Epithelial cell of prostate (primary cell): ENCODE data around the gene MRRF.
"Not testable (repeated sequence)": the region's sequence is repeated elsewhere in the genome, so short reads cannot be mapped to it uniquely, and the experiment has no call there.

Source experiments
- DNase-seq: peaks from one replicate; pipeline ENCODE4 v3.0.0-alpha.2; 2011; ENCODE audit warnings: low read depth, low spot score
- H3K27ac ChIP-seq: fragments of 450-650 bp; 2 replicates; pipeline ENCODE4 v1.5.1; 2017; ENCODE audit warnings: mild to moderate bottlenecking

The MRRF gene

DNA sequence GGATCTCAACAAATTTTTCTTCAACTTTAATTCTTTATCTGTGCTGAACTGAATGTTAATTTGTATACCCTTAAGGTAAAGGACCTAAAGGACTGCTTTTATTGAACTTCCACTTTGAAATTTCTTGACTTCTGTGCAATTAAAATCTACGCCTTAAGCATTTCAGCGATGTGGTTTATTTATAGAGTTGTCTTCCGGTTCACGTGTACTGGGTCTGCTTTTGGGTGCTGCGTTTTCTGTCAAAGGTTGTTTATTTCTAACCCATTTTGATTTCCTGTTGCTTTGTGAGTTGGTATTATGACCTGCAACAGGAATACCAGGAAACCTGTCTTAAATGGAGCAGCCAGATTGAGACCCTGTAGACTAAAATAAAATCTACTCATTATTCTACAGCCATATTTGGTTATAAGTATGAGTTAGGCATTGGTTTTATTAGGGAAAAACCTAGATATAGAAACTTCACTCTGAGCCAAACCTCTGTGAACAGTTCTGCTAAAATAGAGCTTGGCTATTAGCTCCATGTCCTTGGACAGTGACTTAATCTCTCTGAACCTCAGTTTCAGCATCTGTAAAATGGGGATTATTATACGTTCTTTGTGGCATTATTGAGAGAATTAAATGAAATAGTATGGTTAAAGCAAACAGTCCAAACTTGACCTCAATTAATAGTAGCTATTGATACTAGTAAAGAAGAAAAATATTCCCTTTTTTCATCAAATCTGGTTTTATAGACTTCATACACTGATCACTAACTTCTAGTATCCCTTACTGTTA, 3.5 kb downstream of the MRRF start:
- DNase-seq = no peak
- H3K27ac ChIP-seq = no peak overlapping the region

DNA sequence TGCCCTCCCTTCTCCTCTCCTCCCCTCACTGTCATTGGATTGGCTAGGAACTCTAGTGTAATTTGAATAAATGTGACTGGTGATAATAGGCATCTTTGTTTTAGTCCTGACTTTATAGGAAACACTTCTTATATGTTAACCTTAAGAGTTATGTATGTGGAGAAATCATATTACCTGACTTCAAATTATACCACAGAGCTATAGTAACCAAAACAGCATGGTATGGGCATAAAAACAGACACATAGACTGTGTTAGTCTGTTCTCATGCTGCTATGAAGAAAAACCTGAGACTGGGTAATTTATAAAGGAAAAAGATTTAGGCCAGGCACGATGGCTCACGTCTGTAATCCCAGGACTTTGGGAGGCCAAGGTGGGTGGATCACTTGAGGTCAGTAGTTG, 9.4 kb downstream of the MRRF start:
- H3K27ac ChIP-seq = no peak overlapping the region
- DNase-seq = no peak

DNA sequence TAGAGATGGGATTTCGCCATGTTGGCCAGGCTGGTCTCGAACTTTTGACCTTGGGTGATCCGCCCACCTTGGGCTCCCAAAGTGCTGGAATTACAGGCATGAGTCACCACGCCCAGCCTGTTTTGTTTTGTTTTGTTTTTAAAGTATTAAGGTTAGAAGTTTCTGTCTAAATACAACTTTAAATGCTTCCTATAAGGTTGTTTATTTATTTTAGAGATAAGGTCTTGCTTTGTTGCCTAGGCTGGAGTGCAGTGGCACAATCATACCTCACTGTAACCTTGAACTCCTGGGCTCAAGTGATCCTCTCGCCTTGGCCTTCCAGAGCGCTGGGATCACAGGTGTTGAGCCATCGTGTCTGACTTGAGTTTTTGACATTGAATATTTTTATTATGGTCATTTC, 11.4 kb downstream of the MRRF start:
- no peak overlapping the region for H3K27ac ChIP-seq
- DNase-seq = no peak

DNA sequence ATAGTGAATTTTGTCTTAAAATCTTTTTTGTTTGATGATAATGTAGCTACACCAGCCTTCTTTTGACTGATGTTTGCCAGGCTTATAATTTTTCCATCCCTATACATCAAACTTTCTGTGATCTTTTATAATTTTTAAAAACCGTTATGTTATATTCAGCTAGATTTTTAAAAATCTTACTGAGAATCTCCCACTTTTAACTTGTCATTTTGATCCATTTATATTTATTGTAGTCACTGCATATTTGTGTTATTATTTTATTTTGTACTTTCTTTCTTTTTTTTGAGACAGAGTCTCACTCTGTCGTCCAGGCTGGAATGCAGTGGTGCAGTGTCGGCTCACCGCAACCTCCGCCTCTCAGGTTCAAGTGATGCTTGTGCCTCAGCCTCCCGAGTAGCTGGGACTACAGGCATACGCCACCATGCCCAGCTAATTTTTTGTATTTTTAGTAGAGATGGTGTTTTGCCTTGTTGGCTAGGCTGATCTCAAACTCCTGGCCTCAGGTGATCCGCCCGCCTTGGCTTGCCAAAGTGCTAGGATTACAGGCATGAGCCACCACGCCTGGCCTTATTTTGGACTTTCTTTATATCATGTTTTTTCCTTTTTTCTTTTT, 12.7 kb downstream of the MRRF start:
- no peak for DNase-seq

DNA sequence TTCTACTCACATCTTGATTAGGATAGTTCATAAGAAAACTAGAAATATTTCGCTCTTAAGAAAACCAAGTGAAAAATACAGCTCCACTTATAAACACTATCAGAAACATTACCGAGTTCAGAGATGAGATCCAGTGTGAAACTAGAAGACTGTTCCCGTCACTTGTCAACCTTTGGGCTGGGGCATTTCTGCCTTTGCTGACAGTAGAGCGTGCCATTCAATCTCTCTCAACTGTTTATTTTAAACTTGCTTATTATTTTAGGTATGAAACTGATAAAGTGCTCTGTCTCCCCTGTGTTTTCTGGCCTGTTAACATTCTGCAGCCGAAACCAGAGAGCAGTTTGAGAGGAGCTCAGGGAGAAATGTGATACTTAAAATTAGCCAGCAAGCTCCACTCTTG, 16.7 kb downstream of the MRRF start:
- H3K27ac ChIP-seq = no peak overlapping the region
- no peak for DNase-seq

More for the DNA sequence above, 12.7 kb downstream of the MRRF start:
- H3K27ac ChIP-seq = no peak overlapping the region

DNA sequence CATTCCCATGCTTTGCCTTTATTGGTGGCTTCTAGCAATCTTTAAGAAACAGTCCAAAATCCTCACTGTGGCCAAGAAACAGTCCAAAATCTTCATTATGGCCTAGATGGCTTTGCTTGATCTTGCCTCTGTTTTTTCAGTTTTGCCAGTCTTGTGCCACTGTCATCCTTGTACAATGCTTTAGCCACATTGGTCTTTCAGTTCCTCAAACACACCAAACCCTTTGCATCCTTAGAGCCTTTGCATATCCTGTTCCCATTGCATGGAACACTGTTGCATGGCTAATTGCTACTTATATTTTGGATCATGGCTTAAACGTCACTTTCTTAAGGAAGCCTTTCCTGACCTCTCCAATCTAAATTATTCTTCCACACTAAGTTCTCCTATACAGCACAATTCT, 22.1 kb downstream of the MRRF start:
- no peak for DNase-seq
- H3K27ac ChIP-seq = no peak overlapping the region

DNA sequence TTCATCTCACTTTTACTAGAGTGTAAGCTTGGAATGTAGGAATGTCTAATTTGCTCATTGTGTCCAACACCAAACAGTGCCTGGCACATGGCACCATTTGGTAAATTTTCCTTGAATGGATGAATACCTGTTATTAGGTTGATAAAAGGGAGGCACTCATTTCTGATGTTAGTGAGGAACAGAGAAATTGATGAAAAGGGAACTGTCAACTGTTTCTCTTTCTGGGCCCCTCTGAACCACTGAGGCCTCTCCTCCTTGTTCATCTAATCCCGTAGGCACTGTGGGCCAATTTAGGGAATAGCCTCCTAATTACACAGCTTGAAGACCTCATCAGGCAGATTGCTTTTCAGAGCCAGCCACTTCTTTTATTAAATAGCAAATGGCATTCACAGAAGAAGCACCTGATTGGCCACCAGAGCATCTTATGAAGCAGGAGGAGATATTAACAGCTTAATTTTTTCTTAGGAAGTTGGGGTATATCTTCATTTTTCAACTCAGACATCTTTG, 22.6 kb downstream of the MRRF start:
- no peak for DNase-seq
- no peak overlapping the region for H3K27ac ChIP-seq

DNA sequence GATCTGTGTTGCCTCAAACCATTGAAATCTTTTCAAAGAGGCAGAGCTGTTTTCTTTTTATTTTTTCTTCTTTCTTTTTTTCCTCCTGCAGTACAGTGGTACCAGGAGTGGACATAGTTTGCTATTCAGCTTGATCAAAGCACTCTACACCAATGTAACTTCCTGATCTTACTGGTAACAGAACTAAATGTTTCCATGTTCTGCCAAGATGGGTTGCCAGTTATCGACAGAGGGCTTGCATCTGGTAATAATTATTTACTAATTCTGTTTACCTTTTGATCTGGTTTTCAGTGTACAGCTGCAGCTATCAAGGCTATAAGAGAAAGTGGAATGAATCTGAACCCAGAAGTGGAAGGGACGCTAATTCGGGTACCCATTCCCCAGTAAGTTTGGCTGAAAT, 26.8 kb downstream of the MRRF start:
- H3K27ac ChIP-seq = no peak overlapping the region
- no peak for DNase-seq

DNA sequence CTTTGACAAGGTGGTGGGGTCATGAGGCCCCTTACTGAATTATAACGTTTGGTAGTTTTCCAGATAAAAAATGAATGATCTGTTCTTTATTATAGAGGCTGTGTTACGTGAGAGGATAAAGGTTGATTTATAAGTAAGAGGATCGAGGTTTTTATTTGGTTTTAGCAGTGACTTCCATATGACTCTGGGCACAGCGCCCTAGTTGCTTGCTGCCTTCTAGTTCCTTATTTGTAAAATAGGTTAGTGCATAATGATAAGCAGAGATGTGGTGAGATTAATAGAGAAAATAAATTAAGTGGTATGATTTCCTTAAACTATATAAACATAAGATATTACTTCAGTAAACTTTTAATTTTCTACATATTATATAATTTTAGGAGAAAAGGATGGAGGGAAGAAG, 29.8 kb downstream of the MRRF start:
- DNase-seq = no peak
- no peak overlapping the region for H3K27ac ChIP-seq

DNA sequence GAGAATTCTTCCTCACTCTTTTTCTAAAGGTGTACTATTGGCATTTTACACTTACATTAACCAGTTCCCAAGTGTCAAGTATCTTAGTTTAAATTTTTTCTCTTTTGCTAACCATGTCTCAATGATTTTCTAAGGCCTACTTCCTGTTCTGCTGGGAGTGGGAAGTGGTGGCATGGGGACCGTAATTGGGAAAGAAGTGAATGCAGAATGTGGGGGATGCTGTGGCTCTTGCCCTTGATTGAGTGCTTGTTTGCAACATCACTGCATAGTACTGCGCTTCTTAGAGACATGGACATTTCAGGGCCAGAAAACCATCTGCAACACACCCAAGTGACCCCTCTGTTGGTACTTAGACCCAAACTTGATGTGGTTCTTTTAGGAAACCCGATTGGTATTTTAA, 32.8 kb downstream of the MRRF start:
- no peak for DNase-seq
- no peak overlapping the region for H3K27ac ChIP-seq

DNA sequence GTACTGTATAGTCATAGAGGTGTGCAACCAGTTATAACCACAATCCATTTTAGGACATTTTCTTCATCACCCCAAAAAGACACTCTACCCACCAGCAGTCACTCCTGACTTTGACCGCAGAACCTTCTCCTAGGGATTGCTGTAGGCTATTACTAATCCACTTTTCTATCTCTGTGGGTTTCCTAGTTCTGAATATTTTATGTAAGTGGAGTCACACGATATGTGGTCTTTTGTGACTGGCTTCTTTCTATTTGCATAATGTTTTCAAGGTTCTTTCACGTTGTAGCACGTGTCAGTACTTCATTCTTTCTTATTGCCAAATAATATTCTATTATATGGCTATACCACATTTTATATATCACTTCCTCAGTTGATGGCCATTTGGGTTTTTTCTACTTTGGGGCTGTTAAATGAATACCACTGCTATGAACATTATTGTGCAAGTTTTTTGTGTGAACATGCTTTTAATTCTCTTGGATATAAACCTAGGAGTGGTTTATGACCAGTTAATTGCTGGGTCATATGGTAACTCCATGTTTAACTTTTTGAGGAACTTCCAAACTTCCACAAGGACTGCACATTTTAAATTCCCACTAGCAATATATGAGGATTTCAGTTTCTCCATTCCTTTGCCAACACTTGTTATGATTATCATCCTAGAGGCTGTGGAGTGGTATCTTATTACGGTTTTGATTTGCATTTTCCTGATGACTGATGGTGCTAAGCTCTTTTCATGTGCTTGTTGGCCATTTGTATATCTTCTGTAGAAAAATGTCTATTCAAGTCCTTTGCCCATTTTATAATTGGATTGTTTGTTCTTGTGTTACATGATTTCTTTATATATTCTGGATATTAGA, 37.8 kb downstream of the MRRF start:
- no peak overlapping the region for H3K27ac ChIP-seq

DNA sequence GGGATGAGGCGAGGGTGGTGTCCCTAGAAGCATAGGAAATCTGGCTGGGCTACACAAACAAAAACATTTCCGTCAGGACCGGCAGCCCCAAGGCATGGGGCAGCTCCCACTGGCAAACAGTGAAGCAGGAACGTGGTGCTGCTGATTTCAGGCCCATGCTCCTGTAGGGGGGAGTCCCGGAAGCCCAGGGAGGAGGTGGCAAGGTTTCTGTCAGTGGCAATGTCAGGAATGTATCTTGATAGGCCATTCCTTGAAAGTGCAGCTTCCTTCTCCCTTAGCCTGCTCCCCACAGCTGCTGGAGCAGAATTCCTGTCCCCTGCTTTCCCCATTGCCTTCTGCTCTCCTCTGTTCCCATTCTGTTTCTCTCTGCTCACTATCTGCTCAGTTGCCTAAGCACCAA, 42.4 kb downstream of the MRRF start:
- DNase-seq = no peak
- H3K27ac ChIP-seq = no peak overlapping the region

More for the DNA sequence above, 37.8 kb downstream of the MRRF start:
- no peak for DNase-seq

DNA sequence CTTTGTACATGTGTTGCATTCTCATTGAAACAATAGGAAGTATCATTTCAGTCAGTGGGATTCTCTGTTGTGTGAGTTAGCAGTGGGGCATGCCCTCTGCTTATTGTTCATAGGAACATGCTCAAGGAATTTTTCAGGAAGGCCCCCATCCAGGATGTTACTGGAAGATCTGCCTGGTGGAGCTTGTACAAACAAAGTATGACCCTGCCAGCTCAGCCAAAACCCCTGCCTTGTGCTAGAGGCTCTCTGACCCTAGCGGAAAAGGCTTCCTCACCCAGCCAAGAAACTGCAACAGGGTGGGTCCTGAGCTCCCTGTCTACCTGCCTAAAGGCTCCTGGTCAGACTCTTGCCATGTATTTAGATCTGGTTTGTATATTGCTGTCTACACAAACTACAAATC, 43.2 kb downstream of the MRRF start:
- no peak overlapping the region for H3K27ac ChIP-seq
- DNase-seq = no peak

DNA sequence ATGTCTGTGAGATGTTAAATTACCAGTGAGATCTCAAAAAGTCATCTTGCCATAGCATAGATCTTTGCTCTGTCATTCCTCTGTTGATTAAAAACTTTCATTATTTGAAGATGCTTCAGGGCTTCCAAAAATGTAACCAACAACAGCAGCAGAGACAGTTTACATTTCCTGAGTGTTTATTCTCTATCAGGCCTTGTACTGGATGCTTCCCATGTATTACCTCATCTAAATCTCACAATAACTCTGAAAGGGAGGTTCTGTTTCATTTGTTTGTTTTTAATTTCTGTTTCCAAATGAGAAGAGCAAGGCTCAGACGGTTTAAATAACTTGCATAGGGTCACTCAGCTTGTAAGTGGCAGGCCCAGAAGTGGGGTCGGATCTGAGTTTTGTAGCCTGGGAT, 45.2 kb downstream of the MRRF start:
- no peak for DNase-seq
- no peak overlapping the region for H3K27ac ChIP-seq

DNA sequence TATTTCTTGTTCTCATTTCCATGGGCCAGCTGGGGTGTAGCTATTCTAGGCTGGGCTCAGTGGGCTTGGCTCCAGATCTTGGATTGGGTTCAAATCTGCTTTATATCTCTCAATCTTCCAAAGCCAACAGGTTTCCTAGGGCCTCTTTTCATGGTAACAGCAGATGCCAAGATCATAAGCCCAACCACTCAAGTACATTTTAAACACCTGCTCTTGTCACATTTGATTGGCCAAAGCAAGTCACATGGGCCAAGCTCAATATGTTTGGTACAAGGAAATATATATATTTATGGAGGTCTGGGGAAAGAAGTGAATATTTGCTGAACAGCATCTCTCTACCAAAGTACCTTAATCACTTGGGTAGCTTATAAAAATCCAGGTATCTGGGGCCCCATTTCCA, 49.5 kb downstream of the MRRF start:
- no peak for DNase-seq
- H3K27ac ChIP-seq = no peak overlapping the region

DNA sequence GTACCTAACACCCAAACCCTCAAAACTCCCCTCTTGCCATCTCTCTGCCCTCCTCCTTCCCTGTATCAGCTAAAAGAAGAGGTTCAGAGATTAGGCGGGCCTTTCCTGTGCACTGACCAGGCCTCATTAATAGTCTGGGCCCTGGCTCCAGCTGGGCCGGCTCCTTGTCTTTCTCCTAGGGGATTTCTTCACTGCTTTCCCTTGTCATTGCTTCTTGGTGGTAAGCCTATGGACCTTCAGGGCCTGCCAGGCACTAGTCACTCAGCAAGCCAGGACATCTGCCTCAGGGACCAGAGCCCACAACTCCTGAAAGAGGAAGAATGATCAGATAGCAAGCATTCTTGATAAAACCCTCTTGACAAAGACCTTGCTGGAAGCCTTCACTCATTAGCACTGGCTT, 50.9 kb downstream of the MRRF start:
- DNase-seq = no peak
- H3K27ac ChIP-seq = no peak overlapping the region

DNA sequence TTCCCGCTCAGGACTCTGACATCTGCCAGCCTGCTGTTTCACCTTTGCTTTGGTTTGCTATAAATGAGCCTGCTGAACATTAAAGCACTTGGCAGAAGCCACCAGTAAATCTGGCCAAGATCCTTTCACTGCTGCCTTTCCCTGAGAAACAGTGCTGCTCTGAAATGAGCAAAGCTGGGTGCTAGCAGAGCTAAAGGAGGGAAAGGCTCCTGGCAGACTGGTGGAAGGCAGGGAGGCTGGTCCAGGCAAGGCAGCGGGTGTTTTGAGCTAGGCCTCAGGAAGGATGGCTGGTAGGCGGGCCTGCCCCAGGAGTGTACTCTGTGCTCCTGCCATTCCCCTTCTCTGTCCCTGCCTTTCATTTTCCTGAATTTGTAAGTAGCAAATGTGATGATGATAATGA, 53.6 kb downstream of the MRRF start:
- H3K27ac ChIP-seq = no peak overlapping the region
- no peak for DNase-seq

DNA sequence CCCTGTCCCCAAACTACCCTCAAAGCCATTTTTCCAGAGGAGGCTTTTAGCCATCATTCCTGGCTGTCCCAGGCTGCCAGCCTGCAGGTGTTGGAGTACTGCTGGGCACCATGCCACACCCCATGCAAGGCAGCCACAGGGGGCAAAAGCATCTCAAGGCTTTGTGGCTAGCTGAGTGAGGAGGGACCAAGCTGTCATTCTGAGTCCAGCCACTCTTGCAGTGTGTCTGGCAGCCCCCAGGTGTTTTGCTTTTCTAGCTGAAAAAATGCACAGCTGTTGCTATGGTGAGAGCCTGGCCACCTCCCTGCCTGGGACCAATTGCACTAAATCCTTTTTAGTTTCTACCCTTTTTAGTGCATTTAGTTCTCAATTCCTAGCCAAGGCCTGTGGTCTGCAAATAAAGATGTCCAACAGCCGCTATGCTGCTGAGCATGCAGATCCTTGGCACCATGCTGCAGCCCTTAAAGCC, 55.8 kb downstream of the MRRF start:
- no peak overlapping the region for H3K27ac ChIP-seq
- no peak for DNase-seq

DNA sequence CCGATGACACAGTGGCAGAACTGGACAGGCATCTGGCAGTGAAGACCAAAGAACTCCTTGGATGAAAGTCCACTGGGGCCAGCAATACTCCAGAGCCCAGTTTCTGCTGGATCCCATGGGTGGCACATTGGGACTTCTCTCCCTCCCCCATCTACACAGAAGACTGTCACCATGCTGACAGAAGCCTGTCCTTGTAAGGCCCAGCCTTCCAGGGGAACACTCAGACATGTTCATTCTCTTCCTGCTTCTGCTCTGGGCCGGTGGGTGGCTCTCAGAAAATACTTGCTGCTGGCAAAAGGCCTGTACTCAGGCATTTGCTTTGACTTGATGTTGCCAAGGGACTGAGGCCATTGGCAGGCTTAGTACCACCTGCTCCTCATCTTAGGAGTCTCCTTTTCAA, 57.9 kb downstream of the MRRF start:
- no peak overlapping the region for H3K27ac ChIP-seq
- DNase-seq = no peak

DNA sequence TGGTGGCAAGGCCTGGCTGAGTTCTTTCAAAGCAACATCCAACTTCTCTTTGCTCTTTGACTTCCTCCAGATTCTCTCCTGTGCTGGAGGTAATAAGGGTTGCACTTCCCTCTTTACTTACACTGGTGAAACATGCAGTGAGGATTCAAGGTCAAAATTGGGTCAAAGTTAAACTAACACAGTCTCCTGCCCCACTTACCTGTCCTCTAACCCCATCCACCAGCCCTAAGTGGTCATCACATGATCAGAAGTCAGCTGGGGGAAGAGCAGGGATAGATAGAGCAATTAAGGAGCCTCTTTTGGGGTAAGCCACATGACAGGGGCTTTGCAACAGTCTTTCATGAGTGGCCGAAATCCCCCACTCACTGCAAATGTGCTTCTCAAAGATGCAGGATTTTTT, 60.0 kb downstream of the MRRF start:
- H3K27ac ChIP-seq, DNase-seq: not testable (repeated sequence)

DNA sequence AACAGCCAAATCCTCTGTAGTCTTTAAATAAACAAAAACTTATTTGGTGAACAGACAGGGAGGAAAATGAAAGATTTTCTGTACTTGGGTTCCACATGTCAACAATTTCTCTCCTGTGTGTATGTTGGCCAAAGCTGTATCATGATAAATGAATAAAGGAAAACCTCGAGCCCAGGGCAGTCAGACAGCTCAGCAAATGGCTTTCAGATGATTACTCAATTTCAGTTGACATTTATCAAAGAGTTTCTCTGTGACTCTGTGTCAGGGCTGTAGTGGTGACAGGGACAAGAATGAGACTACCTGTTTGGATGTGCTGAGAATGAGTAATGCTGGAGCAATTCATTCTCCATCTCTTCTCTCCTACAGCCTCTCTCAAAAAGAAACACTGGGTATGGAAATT, 60.4 kb downstream of the MRRF start:
- DNase-seq = no peak
- no peak overlapping the region for H3K27ac ChIP-seq
